GM10248 (cell line): ENCODE measurements around the gene GNLY.
"Not testable (repeated sequence)": the region's sequence is repeated elsewhere in the genome, so short reads cannot be mapped to it uniquely, and the experiment has no call there.

Source experiments
- CTCF ChIA-PET: fragments of 300-600 bp; sonication (Branson Sonifier 250); formaldehyde crosslinking; extraction: SDS; loops from one replicate; lab custom pipeline; 2021; ENCODE audit warnings: antibody characterized with exemption; lab: Yijun Ruan, JAX
- POLR2A ChIA-PET: fragments of 350-650 bp; sonication (Branson Sonifier 250); formaldehyde crosslinking; extraction: SDS; loops from one replicate; lab custom pipeline; 2020; ENCODE audit warnings: antibody characterized with exemption; lab: Yijun Ruan, JAX
- DNase-seq: peaks from one replicate; pipeline ENCODE4 v3.0.0; 2012; ENCODE audit errors: extremely low spot score
- CTCF ChIP-seq: IDR thresholded peaks from 2 replicates; pipeline ENCODE4 v1.5.1; 2012; ENCODE audit warnings: mild to moderate bottlenecking, low read depth; ENCODE audit errors: extremely low read depth, missing control alignments, control extremely low read depth

Gene GNLY

GRCh38 chr2:85656468-85656867 is 37.7 kb upstream of the GNLY start:
- no peak for DNase-seq
- no peak for TF ChIP-seq CTCF
- CTCF ChIA-PET, result interaction anchor here (1.4 to 6.1 kb wide), 5 partner anchors 8 to 51 kb away, joined by 3 to 47 read pairs (median 14); no protein-coding TSS in a partner anchor
- POLR2A ChIA-PET, result no interaction called here

GRCh38 chr2:85657399-85657798 is 36.8 kb upstream of the GNLY start:
- POLR2A ChIA-PET, DNase-seq: not testable (repeated sequence)
- CTCF ChIA-PET, result interaction anchor here (1.4 to 6.1 kb wide), 6 partner anchors 9 to 50 kb away, joined by 3 to 47 read pairs (median 9); no protein-coding TSS in a partner anchor

GRCh38 chr2:85659324-85659981 is 34.7 kb upstream of the GNLY start:
- CTCF ChIA-PET, result interaction anchor here (1.0 to 6.1 kb wide), 10 partner anchors 10 to 155 kb away, joined by 3 to 47 read pairs (median 6); no protein-coding TSS in a partner anchor
- no peak for TF ChIP-seq CTCF
- DNase-seq, result no peak
- POLR2A ChIA-PET, result interaction anchor here (0.6 kb wide), 1 partner anchor 446 kb away, joined by 3 read pairs; the partner anchor contains the start of genes POLR1A and PTCD3

GRCh38 chr2:85660301-85660700 is 33.9 kb upstream of the GNLY start:
- not testable (repeated sequence) for DNase-seq
- ChIA-PET POLR2A (interaction anchor here (0.6 kb wide), 1 partner anchor 446 kb away, joined by 3 read pairs; the partner anchor contains the start of genes POLR1A and PTCD3), CTCF (interaction anchor here (1.2 to 6.1 kb wide), 4 partner anchors 12 to 32 kb away, joined by 3 to 47 read pairs (median 20); no protein-coding TSS in a partner anchor)

- TF ChIP-seq CTCF, result no peak
- ChIA-PET CTCF (interaction anchor here (0.9 to 6.1 kb wide), 7 partner anchors 9 to 33 kb away, joined by 3 to 47 read pairs (median 4); no protein-coding TSS in a partner anchor), POLR2A (no interaction called here)
- DNase-seq, result no peak
Measured at GRCh38 chr2:85660725-85661124, 33.4 kb upstream of the GNLY start.

- ChIA-PET CTCF (interaction anchor here (0.9 to 5.7 kb wide), 4 partner anchors 10 to 17 kb away, joined by 3 to 28 read pairs (median 4); no protein-coding TSS in a partner anchor), POLR2A (no interaction called here)
- TF ChIP-seq CTCF, result no peak
- DNase-seq, result no peak
Measured at GRCh38 chr2:85661139-85661858, 32.9 kb upstream of the GNLY start.

- no peak for DNase-seq
- no peak for TF ChIP-seq CTCF
- POLR2A ChIA-PET, result no interaction called here
- CTCF ChIA-PET, result interaction anchor here (1.2 to 3.1 kb wide), 4 partner anchors 11 to 26 kb away, joined by 4 to 14 read pairs (median 8); no protein-coding TSS in a partner anchor
Measured at GRCh38 chr2:85662899-85663593, 31.1 kb upstream of the GNLY start.
